GM12875 (cell line): ENCODE data around the gene TLR10.
"Not testable (repeated sequence)": the region's sequence is repeated elsewhere in the genome, so short reads cannot be mapped to it uniquely, and the experiment has no call there.

Experiments used
- H3K4me3 ChIP-seq: one replicate; pipeline ENCODE4 v1.5.1; 2011; ENCODE audit warnings: low read depth, low read length, control low read depth
- TF ChIP-seq, protein P1 (sequence below): IDR thresholded peaks from 2 replicates; pipeline ENCODE4 v1.5.1; 2011; ENCODE audit warnings: low read depth, mild to moderate bottlenecking, control low read depth, inconsistent platforms, low read length, moderate library complexity, borderline replicate concordance; ENCODE audit not compliant: insufficient read depth

Gene TLR10

DNA sequence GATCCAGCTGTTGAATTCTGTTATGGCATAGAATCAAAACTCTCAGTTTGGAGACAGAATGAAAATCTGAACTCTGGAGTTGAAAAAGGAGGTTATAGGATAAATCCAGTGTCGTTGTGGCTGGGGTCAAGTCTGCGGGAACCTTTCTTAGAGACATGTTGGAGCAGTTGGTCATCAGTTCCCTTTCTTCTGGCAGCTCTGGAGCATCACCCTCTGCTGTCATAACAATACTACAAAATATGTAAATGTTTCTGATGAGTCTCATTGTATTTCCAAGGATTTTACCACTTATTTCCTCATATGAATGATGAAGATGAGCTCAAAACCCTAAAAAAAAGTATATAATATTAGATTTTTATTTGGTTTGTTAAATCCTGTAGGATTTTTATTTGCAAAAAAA is 7.5 kb downstream of the TLR10 start:
- no peak overlapping the region for H3K4me3 ChIP-seq
- TF ChIP-seq, protein P1, sequence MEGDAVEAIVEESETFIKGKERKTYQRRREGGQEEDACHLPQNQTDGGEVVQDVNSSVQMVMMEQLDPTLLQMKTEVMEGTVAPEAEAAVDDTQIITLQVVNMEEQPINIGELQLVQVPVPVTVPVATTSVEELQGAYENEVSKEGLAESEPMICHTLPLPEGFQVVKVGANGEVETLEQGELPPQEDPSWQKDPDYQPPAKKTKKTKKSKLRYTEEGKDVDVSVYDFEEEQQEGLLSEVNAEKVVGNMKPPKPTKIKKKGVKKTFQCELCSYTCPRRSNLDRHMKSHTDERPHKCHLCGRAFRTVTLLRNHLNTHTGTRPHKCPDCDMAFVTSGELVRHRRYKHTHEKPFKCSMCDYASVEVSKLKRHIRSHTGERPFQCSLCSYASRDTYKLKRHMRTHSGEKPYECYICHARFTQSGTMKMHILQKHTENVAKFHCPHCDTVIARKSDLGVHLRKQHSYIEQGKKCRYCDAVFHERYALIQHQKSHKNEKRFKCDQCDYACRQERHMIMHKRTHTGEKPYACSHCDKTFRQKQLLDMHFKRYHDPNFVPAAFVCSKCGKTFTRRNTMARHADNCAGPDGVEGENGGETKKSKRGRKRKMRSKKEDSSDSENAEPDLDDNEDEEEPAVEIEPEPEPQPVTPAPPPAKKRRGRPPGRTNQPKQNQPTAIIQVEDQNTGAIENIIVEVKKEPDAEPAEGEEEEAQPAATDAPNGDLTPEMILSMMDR = no peak

DNA sequence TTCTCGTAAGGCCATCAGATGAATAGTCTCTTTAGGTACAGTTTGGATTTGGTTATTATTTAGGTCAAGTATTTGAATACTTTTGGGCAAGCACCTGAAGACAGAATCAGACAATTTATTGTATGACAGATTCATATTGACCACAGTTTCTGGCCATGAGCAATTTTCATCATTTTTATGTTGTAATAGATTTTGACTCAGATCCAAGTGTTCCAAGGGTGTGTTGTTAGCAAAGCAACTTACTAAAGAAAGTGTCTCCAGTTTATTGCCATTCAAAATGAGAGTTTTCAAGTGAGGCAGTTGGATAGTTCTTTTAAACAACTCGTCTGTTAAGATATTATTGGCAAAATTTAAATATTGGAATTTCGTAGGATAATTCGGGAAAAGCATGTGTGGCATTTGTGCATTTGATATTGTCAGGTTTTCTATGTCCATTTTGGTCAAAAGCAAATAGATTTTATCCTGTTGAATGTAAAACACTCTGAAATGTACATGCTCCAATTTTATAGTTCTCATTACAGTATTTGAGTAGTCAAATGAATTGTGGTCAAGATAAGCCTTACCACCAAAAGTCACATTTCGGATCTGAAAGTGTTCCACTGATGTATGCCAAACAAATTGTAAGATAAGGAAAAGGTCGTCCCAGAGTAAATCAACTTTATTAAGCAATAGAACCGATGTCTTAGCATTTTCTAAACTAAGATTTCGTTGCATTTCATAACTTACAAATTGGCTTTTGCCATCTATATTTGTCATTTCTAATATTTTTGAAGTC is 8.4 kb downstream of the TLR10 start:
- H3K4me3 ChIP-seq = no peak overlapping the region
- TF ChIP-seq, protein P1 = no peak

DNA sequence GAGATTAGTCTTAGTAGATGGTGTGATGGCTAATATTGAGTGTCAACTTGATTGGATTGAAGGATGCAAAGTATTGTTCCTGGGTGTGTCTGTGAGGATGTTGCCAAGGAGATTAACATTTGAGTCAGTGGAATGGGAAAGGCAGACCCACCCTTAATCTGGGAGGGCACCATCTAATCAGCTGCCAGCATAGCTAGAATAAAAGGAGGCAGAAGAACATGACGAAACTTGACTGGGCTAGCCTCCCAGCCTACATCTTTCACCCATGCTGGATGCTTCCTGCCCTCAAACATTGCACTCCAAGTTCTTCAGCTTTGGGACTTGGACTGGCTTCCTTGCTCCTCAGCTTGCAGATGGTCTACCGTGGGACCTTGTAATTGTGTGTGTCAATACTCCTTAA is 12.5 kb downstream of the TLR10 start:
- H3K4me3 ChIP-seq = not testable (repeated sequence)

DNA sequence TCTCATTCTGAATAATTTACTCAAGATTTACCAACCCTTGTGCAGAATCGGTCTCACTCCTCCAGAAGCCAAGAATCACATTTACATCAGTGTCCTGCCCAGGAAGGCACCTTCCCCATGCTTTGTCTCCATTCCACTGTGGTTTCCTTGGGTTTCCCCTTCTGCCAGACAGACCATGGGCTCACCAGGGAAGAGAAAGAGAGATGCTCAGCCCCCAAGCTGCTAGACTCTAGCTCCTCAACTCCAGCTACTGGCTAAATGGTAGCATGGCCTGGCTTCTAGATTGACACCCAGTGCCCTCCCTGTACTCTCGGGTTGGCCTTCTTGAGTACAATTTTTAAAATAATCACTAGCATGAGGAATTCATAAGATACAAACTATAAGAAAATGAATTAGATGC is 12.9 kb downstream of the TLR10 start:
- TF ChIP-seq, protein P1 = no peak
- H3K4me3 ChIP-seq = no peak overlapping the region

DNA sequence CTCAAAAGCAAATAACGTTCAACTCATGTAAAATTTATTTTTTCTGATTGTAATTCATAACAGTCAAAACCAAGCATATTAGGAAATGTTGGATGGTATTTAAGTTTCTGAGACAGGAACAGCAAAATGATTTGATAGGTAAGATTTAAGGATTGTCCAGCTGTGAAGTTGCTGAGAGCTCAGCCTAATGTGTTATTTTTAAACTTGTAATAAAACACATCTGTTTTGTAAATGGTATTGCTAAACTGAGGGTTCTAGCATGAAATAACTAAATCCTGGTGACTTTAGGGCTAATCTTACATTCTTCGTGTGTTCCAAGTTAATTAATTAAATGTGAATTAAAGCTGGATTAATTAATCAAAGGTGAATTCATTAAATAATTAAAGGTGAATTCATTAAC is 13.3 kb downstream of the TLR10 start:
- H3K4me3 ChIP-seq = no peak overlapping the region
- TF ChIP-seq, protein P1 = no peak

DNA sequence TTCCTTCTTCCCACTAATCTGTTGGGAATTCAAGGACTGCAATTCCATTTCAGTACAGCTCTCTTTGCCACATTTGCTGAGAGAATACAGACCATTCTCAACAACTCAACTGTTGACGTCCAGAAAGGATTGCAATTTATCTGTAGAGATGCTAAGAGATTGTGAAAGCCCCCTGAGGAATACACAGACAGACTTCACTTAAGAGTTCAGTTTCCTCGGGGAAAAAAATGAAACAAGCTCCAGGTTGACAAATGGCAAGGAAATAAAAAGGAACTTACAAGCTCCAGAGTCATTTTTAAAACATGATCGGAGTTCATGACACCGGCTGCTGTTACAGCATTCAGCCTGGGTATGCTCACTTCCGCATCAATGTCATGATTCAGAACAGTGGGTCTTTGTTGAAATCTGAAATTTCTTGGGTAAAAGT is 13.8 kb downstream of the TLR10 start:
- TF ChIP-seq, protein P1 = no peak
- H3K4me3 ChIP-seq = no peak overlapping the region

DNA sequence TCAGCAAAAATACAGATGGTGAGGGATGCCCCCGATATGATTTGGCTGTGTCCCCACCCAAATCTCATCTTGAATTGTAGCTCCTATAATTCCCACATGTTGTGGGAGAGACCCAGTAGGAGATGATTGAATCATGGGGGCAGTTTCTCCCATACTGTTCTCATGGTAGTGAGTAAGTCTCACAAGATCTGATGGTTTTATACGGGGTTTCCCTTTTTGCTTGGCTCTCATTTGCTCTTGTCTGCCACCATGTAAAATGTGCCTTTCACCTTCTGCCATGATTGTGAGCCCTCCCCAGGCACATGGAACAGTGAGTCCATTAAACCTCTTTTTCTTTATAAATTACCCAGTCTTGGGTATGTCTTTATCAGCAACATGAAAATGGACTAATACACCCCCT is 15.8 kb downstream of the TLR10 start:
- H3K4me3 ChIP-seq = not testable (repeated sequence)

DNA sequence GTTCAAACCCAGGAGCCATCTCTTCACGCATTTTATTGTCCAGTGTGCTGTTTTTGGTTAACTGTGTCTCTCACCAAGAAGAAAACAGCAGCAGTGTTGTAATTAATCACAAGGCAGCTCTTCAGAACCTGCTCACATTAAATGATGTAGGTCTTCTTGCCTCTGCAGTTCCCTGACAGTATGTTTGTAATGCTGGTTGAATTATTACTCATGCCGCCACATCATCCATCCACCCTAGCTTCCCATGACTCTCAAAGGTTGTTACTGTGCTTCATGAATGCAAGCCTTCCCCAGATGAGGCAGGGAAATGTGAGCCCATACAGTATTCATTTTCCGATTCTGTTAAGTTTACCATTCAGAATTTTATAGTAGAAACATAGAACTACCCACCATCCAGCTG is 17.4 kb downstream of the TLR10 start:
- TF ChIP-seq, protein P1 = no peak
- H3K4me3 ChIP-seq = no peak overlapping the region
